Measurements from ENCODE around the gene KIAA1549. TPM values are rescaled to one million over a fixed set of nuclear protein-coding genes. Genes with fewer than 3 reads are reported as not detected.

KIAA1549 gene
- total RNA-seq, 1 experiment from 2014 or later: 26.6 TPM

GRCh38 chr7:138919911-138920310 lies 61.3 kb downstream of the KIAA1549 start:
- POLR2A ChIA-PET (ENCODE audit: unreplicated experiment): no interaction called here
- BruUV-seq (replicated peaks): no TSS peak

DNA sequence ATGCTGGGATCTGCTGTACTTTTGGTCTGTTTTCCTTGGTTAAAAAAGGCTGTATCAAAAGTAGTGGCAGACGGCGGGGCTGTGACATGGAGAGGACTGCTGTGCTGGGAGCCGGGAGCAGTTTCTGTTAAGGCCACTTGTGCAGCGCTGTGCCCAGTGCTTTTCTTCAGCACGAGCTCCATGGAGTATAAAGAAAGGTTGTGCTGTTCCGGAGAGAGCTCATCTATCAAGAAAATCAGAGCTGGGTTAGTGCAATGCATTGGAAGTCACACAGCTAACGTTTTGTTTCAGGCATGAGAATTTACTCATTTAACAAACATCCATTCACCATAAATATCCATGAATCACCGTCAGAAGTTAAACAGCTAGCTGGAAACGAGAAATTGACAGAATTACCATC lies 62.0 kb downstream of the KIAA1549 start:
- TF ChIP-seq EZH2 (IDR thresholded peaks at IDR 0.05; ENCODE audit: low read depth) (no peak), CTCF (conservative IDR thresholded peaks at IDR 0.05) (no peak)
- no peaks in the 10 kb centered on the region for H3K9me3 ChIP-seq (ENCODE audit: insufficient read depth, low read depth)
- no peaks in the 10 kb centered on the region for H3K9me2 ChIP-seq (ENCODE audit: insufficient read depth)
- no peak overlapping the region for H3K4me3 ChIP-seq
- no peak for DNase-seq
- no peaks in the 10 kb centered on the region for H3K4me1 ChIP-seq (replicated peaks; ENCODE audit: insufficient read depth)
- no peaks in the 10 kb centered on the region for H3K79me2 ChIP-seq (ENCODE audit: low read depth)
- H3K27ac ChIP-seq: no peak overlapping the region
- no peaks in the 10 kb centered on the region for H3K27me3 ChIP-seq (ENCODE audit: insufficient read depth, low read depth)
- H2AFZ ChIP-seq: no peak overlapping the region
- ChIA-PET POLR2A (ENCODE audit: unreplicated experiment) (no interaction called here), CTCF (no interaction called here)
- no TSS peak for BruUV-seq (replicated peaks)
- H3K36me3 ChIP-seq (ENCODE audit: low read depth): no peaks in the 10 kb centered on the region
- H4K20me1 ChIP-seq (ENCODE audit: insufficient read depth): no peaks in the 10 kb centered on the region
- H3K4me2 ChIP-seq: no peak overlapping the region
- intact Hi-C loops (cut with micrococcal nuclease; ENCODE audit: unreplicated experiment): no loop called here
- H3F3A ChIP-seq (ENCODE audit: insufficient read depth, low read depth): no peaks in the 10 kb centered on the region

More at GRCh38 chr7:138919911-138920310, 61.3 kb downstream of the KIAA1549 start:
- CTCF ChIA-PET: no interaction called here
- H3F3A ChIP-seq (ENCODE audit: insufficient read depth, low read depth): no peaks in the 10 kb centered on the region
- no peaks in the 10 kb centered on the region for H3K36me3 ChIP-seq (ENCODE audit: low read depth)
- H3K79me2 ChIP-seq (ENCODE audit: low read depth): no peaks in the 10 kb centered on the region
- H3K4me1 ChIP-seq (replicated peaks; ENCODE audit: insufficient read depth): no peaks in the 10 kb centered on the region
- no peaks in the 10 kb centered on the region for H3K9me2 ChIP-seq (ENCODE audit: insufficient read depth)
- no peak overlapping the region for H3K4me3 ChIP-seq
- intact Hi-C loops (cut with micrococcal nuclease; ENCODE audit: unreplicated experiment): no loop called here
- no peak overlapping the region for H3K27ac ChIP-seq
- no peak for TF ChIP-seq CTCF (conservative IDR thresholded peaks at IDR 0.05)
- no peak for TF ChIP-seq EZH2 (IDR thresholded peaks at IDR 0.05; ENCODE audit: low read depth)
- H3K27me3 ChIP-seq (ENCODE audit: insufficient read depth, low read depth): no peaks in the 10 kb centered on the region
- H2AFZ ChIP-seq: no peak overlapping the region
- H3K9me3 ChIP-seq (ENCODE audit: insufficient read depth, low read depth): no peaks in the 10 kb centered on the region
- DNase-seq: no peak
- H3K4me2 ChIP-seq: no peak overlapping the region
- no peaks in the 10 kb centered on the region for H4K20me1 ChIP-seq (ENCODE audit: insufficient read depth)

- Histone ChIP-seq H4K20me1 (ENCODE audit: insufficient read depth) (no peaks in the 10 kb centered on the region), H3K9me3 (ENCODE audit: insufficient read depth, low read depth) (no peaks in the 10 kb centered on the region), H3K27me3 (ENCODE audit: insufficient read depth, low read depth) (no peaks in the 10 kb centered on the region), H2AFZ (no peak overlapping the region), H3K36me3 (ENCODE audit: low read depth) (no peaks in the 10 kb centered on the region), H3F3A (ENCODE audit: insufficient read depth, low read depth) (no peaks in the 10 kb centered on the region), H3K27ac (no peak overlapping the region), H3K4me1 (replicated peaks; ENCODE audit: insufficient read depth) (no peaks in the 10 kb centered on the region), H3K9me2 (ENCODE audit: insufficient read depth) (no peaks in the 10 kb centered on the region), H3K4me2 (no peak overlapping the region), H3K4me3 (no peak overlapping the region), H3K79me2 (ENCODE audit: low read depth) (no peaks in the 10 kb centered on the region)
- DNase-seq: no peak
- no peak for TF ChIP-seq EZH2 (IDR thresholded peaks at IDR 0.05; ENCODE audit: low read depth)
- no peak for TF ChIP-seq CTCF (conservative IDR thresholded peaks at IDR 0.05)
- ChIA-PET CTCF (no interaction called here), POLR2A (ENCODE audit: unreplicated experiment) (no interaction called here)
- intact Hi-C loops (cut with micrococcal nuclease; ENCODE audit: unreplicated experiment): no loop called here
- no TSS peak for BruUV-seq (replicated peaks)
Measured at GRCh38 chr7:138918756-138919155, 62.4 kb downstream of the KIAA1549 start.
